HG03159 (cell line): Measurements from ENCODE around the gene LRP8.

Source experiments
- ATAC-seq: cut with Tn5 transposase; IDR thresholded peaks from one replicate; pipeline ENCODE4 v1.9.1; 2021; ENCODE audit warnings: mild to moderate bottlenecking, moderate library complexity; ENCODE audit not compliant: unreplicated experiment

The LRP8 gene

DNA sequence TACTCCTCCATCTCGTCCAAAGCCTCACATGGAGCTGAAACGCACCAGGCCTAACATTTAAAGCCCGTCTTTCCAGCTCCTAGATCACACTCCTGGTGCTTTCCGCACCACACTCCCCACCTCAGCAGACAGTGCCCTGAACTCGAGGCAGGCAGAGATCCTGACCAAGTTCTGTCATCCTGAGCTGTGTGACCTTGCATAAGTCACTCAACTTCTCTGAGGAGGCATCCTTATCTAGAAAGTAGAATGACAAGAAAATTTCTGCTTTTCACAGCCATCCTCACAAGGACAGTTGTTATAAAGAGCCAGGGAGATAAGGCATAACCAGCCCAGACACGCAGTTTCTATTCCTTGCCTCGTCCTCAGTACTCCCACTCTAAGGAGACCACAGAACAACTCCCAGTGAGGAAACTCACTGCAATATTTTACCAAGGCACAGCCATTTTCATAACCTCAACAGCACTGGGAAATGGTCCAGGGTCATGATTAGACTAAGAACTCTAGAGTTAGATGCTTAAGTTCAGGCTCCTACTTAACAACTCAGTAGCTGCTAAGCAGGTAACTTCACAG, 3.1 kb downstream of the LRP8 start:
- no peak for ATAC-seq

DNA sequence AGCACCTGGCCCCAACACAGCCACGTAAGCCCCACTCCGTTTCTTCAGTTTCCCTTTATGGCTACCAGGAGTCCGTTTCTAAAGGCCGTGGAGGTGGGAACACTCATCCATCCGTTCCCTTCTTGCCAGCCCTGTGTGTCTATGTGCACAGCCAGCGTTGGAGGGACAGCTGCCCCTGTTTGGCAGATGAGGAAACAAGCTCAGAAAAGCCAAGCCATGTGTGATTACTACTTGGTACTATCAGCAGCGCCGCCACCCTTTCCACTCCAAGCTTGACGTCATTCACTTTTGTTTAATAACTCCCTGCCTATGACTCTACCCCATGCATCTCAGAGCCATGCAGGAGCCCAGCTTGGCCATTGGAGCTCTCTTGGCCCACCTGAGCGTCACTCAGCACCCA, 3.5 kb downstream of the LRP8 start:
- no peak for ATAC-seq

DNA sequence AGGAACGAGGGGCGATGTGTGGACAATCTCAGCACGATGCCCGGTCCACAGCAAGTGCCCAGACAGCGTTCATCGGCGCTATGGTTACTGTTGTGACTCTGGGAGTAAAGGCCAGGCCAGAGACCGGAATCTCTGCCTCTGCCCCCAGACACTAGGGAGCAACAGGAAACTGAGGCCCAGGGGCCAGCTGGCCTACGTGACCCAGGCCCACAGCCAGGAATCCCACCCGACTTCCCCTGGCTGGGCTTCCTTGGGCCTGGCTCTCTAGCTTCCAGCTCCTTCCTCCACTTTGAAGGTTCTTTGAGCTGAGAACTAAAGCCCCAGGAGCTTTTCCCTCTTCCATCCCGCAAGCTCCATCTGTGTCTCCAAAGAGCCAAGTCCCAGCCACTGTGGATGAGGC, 4.6 kb downstream of the LRP8 start:
- ATAC-seq = no peak

DNA sequence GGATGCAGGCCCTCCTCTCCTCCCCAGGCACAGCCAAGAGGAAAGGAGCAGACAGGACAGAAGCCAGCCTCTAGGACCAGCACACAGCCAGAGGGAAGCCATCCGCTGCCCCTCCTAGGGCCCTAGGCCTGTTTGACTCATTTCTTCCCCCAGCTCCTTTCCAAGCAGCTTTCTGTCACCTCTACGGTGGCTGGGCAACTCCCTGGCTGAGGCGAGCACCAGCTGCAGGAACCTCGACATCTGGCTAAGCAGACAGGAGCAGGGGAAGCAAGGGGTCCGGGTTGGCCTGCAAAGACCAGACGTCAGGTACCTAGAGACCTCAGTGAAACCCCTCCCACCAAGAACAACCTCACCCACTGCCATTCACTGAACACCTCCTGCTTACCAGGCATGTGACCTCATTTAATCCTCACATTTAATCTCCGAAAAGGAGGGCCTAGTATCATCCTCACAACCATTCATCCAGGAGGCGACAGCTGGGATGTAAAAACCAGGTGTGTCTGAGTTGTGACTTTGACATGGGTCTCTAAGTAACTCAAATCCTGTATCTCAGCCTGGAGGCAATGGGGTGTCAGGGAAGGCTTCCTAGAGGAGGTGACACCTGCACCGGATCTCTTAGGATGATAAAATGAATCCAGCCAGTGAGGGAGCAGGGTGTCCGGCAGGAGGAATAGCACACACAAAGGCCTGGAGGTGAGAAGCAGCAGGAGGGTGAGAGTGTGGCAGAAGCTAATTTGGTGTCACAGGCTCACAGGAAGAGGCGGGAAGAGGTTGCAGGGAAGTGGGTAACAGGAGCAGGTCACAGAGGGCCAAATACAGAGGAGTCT, 5.9 kb downstream of the LRP8 start:
- no peak for ATAC-seq

DNA sequence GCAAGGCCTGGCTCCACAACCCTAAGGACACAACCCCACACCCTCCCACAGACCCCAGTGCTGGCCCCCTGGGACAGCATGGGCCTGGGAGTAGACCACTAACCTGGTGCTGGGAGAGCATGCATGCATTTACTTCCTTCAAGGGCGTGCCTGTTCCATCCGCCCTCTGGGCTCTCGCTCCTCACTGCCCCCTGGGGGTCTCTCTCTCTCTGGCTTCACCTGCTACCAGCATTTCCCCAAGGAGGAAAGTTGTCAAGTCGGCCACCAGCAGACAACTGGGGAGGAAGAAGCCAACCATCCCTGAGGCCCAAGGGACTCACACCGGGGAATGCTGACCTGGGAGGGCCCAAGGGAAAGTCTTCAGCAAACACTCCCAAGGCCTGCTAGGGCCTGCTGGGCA, 6.5 kb downstream of the LRP8 start:
- no peak for ATAC-seq

DNA sequence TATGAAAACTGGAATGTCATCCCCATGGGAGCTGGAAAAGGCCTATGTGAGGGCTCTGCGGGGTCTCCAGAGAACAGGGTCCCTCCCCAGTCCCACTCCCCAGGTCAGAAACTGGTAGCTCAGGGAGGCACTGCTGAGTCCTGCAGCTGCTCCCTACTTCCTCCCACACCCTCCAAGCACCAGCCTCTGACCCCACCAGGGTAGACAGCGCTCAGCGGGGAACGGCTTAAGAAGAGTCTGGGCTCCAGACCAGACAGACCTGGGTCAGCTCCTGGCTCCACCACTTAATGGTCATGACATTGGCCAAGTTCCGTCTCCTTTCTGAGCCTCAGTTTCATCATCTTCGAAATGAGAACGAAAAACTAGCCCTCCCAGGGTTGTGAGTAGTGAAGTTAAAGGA, 7.2 kb downstream of the LRP8 start:
- ATAC-seq = no peak

DNA sequence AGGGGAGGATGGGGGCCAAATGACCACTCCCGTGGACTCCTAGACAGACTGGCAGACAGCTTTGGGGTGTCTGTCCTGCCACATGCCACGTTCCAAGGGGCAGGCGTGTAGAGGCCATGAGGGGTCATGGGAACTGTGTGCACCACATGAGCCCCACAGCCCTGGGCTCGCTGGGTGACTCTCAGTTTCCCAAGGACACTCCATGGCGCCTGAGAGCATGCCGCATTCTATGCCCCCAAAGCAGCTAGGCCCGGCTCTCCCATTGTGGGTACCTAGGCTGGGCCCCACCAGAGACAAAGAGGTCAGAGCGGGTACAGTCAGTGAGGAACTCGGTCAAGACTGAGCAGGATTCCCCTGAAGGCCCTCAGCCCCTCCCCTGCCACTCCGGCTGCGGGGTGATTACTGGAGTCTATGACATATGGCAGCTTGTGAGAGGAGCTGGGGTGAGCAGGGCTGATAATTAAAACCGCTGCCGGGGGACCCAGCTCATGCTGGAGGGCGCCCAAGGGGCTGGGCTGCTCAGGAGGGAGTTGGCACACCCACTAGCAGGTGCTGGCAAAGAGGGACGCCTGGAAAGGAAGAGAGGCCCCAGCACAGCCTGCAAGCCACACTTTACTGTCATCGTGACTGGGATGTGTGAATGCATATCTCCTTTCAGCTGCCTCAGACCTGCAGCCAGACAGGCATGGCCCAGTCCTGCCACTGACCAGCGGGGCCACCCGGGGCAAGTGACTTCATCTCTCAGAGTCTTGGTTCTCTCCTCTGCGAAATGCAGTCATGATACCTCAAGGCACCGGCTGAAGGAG, 8.4 kb downstream of the LRP8 start:
- no peak for ATAC-seq

DNA sequence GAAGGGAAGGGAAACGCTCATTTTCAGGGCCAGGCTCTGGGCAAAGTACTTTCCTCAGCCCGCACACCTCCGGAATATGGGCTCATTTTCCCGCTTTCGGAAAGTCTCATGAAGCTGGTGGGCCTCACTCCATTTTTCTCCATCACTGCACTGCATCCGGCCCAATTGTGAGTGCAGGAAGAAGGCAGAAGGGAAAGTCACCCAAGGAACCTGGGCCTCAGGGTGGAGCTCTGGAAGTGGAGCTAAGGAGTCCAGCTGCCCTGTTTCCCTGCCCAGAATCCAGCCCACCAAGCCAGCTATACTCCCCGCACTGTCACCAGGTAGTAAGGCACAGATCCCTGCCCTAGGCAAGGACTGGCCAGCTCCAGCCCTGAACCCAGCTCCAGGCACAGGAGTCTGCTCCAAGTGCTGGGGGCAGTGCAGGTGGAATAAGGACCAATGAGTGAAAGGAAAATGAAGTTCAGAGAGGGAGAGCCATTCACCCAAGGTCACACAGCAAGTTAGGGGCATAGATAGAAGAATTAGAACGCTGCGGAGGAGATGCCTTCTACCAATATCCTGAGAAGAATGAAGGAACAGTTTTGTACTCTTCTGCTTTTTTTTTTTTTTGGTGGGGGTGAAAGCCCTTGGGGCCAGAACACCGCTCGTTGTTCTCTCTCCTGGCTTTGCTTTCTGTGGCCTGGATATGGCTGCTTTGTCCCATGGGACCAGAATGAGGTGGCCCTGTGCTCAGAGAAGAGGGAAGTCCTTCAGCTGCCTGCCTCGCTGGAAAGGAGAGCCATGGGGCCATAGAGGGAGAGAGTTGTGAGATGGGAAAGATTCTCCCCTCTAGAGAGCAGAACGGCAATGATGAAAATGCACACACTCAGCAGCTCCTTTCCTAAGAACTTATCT, 10.0 kb downstream of the LRP8 start:
- ATAC-seq = no peak

DNA sequence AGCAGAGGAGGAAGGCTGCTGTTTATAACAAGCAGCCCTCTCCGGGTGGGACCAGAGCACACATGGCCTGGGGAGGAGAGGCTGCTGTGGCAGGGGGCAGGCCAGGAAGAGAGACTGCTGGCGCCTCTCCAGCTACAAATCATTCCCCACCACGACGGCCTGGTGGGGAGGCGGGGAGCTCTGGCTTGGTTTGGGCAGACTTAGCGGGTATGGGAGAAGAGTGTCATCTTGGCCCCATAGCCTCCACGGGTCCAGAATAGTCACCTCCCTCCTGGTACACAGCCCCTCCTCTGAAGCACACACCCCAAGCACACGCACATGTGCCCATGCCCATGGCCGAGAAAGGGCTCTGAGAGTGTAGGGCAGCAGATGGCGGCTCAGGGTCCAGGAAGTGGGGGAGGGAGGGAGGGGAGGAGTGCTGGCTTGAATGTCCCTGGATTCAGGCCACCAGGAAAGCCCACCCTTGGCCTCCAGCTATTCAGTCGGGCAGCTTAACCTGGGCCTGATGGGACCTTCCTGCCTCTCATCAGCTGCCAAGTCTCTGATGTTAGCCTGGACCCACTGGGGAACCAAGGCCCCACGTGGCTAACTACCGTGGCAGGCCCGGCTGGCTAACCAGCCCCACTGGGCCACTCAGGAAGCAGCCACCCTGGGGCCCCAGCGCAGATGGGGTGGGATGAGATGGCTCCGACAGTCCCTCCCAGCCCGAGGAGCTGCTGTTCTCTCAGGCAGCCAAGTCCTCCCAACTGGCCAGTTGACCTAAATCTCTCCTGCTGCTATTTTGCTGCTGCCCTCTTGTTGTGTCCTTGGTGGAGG, 10.9 kb downstream of the LRP8 start:
- ATAC-seq = no peak

DNA sequence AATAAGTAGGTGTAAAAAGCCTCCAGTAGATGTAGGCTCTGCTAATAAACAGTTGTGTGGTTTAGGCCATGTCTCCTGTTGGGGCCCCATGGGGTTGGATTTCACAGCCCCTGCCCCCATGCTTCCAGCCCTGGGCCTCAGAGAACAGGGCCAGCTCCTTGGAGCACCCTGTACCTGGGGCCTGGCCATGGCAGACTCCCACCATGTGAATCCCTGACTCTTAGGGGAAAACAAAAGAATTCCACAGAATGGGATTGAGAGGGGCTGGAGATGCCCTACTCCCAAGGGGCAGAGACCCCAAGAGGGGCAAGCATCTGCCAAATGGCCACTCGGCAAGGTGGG, 11.5 kb downstream of the LRP8 start:
- ATAC-seq = no peak

DNA sequence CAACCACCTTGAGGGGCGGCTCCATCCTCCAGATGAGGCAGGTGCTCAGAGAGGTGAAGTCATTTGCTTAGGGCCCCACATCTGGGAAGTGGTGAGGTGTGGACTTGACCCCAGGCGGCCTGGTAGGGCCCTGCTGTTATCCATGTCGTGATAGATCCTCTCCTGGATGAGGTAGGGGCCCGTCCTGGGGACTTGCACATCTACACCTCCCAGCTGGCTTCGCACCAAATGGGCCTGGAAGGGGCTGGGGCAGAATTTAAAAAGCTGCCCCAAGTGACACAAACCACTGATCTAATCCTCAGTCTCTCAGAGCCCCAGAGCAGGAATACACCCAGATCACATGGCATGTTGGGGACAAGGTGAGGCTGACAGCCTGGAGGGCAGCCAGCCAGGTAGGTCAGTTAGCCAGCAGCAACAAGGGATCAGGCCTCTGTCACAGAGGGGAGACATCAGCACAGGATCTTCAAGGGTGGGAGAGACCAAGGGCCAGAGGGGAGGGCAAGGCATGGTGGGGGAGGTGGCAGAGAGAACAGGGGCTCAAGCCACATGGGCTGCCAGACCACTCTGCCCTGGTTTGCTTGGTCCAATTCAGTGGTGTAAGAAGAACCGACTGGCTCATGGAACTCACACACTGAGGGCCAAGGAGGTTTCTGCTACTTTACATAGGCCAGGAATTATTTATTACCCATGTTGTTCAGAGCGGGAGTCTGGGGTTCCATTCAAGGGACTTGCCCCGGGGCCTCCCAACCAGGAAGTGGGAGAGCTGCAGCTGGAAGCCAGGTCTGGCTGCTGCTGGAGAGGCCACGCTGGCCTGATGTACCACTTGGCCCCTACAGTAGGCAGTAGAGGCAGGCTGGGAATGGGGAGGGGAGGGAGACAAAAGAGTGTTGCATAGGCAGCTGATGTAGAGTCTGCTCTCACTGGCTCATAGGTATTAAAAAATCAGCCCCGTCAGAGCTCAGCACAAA, 12.1 kb downstream of the LRP8 start:
- ATAC-seq = no peak

DNA sequence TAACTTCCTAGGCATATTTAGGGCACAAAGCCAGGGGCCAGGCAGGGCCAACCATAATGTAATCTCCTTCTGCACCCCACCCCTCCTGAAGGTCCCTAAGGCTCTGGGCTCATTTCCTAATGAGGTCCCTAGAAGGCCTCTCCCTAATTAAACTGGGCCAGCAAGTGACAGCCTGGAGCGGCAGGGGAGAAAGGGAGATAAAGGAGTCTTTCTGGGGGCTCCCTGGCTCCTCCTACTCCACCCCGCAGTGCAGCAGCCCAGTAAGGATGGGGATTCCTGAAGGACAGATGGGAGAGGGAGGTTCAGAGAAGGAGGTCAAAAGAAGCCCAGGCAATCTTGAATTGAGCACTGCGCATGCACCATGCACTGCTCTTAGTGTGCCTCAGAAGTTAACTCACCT, 12.8 kb downstream of the LRP8 start:
- no peak for ATAC-seq

DNA sequence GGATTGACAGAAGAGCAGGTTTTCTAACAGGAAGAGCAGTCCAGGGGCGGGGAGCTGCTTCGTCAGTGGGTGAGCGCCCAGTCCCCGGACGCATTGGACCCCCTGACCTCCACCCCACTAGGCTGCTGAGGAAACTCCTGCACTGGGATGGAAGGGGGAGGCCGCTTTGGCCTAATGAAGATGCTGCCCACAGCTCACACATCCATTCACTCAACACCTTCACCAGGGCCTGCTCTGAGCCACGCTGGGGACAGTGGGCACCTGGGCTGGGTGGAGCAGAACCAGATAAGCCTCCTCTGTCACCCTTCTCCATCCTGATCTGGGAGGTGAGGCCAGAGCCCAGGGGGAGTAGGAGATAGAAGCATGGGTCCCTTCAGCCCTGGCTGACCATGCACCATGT, 13.3 kb downstream of the LRP8 start:
- ATAC-seq = no peak

DNA sequence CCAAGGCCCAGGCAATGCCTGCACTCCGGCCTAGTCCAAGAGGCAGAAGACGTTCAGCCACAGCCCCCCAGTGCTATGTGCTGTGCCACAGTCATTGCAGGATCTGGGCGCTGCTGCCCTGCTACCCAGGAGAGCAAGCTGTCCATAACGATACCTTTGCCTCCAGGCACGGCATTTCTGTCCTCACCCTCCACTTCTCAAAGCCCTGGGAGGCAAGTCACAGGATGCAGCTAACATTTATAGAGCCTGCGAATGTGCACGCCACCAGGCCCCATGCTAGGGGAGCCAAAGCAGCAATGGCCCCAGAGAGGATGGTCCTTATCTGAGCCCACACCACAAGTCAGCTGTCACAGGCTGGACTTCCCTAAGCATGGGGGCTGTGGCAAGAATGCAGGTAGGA, 13.8 kb downstream of the LRP8 start:
- no peak for ATAC-seq

DNA sequence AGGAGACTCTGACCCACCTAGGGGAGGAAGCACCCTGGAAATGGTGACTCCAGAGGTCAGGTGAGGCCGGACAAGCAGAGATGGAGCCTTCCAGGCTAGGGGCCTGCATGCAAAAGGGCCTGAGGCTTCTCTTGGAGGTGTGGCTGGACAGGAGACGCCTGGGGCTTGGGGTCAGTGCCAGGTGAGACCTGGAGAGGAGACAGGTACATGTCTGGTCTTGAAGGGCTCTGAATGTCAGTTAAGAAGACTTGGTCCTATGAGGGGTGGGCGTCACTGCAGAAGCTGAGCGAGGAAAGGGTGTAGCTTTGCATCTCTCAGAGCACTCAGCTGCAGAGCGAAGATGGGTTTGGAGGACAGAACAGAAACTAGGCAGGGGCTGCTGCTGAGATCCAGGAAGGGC, 14.3 kb downstream of the LRP8 start:
- ATAC-seq = no peak

DNA sequence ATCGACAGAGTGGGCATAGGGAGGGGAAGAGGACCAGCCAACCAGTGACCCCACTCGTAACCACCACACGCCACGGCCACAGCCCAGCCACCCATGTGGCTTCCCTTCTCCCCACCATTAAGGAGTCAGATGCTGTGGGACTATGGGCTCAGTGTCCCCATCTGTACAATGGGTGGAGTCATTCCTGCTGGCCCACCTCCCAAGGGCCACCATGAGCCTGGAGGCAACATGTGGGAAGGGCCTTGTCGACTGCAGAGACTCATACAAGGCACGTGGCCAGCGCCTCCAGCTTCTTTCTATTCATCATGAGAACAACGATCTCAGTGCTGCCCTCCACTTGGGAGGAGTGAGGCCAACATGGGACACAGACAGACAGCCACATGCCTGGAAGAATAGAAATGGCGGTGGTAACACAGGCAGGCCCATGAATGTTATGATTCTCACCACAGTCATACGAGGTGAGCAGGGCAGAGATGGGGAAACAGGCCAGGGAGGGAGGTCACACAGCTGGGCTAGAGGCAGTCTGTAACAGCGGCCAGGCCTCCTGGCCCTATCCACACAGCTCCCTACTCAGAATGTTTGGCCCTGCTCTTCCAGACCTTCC, 16.1 kb downstream of the LRP8 start:
- ATAC-seq = no peak

DNA sequence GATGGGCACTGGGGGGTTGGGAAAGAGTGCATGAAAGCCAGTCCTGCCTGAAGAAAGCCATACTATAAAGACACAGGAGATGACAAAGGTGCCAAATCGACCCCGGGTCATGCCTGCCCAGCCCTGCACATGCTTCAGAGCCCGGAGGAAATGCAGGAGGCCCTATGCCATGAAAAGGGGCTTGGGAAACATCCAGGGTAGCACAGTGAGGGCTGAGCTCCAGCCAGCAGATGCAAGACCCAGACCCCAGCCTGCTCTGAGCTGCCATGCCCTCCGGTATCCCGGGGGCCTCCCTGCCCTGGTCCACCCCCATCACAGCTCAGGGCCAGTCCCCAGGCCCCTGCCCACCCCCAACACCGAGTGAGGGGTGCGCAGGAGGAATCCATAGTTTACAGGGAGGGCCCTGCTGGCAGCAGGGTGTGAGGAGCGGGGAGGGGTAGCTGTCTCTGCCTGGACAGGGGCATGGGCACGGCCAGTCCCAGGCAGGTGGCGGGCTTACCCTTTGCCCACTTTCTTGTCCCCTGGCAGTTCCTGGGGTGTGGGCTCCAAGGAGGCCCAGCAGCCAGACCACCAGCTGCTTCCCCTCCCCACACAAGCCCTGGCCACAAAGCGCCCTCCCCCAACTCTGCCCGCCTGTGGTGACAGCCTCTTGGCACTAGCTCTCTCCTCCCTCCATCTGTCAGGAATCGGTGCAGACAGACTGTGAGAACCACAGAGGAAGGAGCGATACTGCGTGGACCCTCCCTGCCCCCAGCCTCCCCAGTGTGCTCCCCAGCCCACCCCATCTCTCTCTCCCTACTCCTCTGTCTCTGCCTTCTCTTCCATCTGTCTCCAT, 16.8 kb downstream of the LRP8 start:
- no peak for ATAC-seq

DNA sequence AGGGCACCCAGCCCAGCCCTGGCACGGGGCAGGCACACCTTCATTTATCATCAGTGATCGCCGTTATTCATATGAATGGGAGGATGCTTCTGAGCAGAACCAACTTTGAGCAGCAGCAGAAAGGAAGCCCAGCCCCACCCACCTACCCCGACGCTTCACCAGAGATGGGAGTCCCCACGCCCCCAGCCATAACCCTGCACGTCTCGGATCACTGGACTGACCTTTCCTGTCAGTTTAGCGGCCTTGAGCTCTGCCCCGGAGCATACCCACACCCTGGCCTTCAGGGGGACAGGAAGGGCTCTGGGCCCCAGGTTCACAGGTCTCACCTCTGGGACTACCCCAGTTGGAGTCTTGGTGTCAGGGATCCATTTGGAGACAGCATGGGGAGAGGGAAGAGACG, 18.1 kb downstream of the LRP8 start:
- ATAC-seq = no peak
